HEK293T (cell line): ENCODE measurements around the gene CD2.

ENCODE experiments used
- FOXM1 ChIP-seq: fragments of 450-650 bp; IDR thresholded peaks from 2 replicates; pipeline ENCODE4 v1.6.1; 2017; ENCODE audit warnings: mild to moderate bottlenecking, borderline replicate concordance
- PKNOX1 ChIP-seq: fragments of 450-650 bp; IDR thresholded peaks from 2 replicates; pipeline ENCODE4 v1.6.1; 2016
- SUZ12 ChIP-seq: fragments of 450-650 bp; IDR thresholded peaks from 2 replicates; pipeline ENCODE4 v1.6.1; 2016; ENCODE audit warnings: mild to moderate bottlenecking
- ZNF384 ChIP-seq: fragments of 450-650 bp; IDR thresholded peaks from 2 replicates; pipeline ENCODE4 v1.6.1; 2016

DNA sequence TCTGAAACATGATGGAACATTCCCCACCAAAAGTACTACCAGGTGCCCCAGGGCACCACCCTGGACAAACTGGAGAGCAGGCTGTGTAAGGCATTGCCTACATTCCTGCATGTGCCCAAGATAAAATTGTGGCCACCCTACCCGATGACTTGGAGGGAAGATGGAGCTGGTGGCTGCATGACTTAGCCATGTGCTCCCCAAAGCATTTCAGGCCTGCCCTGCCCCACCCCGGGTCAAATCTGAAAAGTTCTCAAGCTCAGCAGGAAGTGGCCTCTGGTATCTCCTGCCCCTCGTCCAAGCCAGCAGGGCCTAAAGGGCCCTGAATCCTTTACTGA, 8.5 kb downstream of the CD2 start:
- TF ChIP-seq FOXM1: no peak
- no peak for TF ChIP-seq ZNF384
- no peak for TF ChIP-seq SUZ12
- no peak for TF ChIP-seq PKNOX1
